Measurements from ENCODE around the gene GCLM. TPM values are rescaled to one million over a fixed set of nuclear protein-coding genes. Genes with fewer than 3 reads are reported as not detected.

GCLM gene
- total RNA-seq, 1 experiment from 2014 or later: 26.3 TPM

DNA sequence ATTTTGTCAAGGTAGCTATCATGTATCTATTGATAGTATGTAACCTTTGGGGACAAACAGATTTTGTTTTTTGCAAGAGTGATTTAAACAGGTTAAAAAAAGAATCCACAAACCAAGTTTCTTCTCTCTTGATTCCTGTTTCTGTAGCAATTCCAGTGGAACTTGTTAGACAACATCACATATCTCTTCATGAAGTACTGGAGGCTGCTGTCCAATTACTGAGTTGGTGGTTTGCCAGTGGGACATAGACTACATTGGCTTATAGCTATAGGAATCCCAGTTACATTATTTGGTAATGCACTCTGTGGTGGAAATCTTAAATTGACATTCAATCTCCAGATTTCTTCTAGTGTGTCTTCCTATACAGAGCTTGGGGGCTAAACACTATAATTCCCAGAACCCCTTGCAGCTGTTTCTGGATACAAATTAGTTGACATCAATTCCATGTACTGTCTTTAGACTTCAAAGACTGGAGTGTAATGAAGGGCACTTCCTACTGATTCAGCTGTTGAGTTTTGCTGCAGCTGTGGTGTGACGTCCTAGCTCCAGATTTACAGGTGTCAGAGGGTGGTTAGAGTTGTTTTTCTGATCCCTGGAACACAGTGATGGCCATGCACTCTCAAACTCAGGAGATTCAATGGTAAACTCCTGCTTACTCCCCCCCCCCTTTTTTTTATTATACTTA, 29.4 kb upstream of the GCLM start:
- no peaks in the 10 kb centered on the region for H3K9me3 ChIP-seq (ENCODE audit: low read length)
- no peak overlapping the region for H3K4me3 ChIP-seq (ENCODE audit: low read length)
- no peaks in the 10 kb centered on the region for H3K36me3 ChIP-seq (ENCODE audit: low read depth, low read length)
- DNase-seq (peak; percentile 66), ATAC-seq (no peak; the same call in 1 of the 2 replicates)
- CTCF ChIA-PET: no interaction called here
- no peak overlapping the region for H3K9ac ChIP-seq (ENCODE audit: low read length)
- BruUV-seq (replicated peaks): no TSS peak
- TF ChIP-seq EZH2phosphoT487 (IDR thresholded peaks at IDR 0.05; ENCODE audit: borderline replicate concordance, low read length) (no peak), CTCF (conservative IDR thresholded peaks at IDR 0.05; ENCODE audit: low read depth, low read length) (no peak)
- H3K79me2 ChIP-seq (ENCODE audit: low read length): no peaks in the 10 kb centered on the region
- intact Hi-C loops (cut with micrococcal nuclease): no loop called here
- no peak overlapping the region for H2AFZ ChIP-seq (ENCODE audit: low read length)
- H3K9me2 ChIP-seq (replicated peaks; ENCODE audit: low read length): no peaks in the 10 kb centered on the region
- POLR2A ChIA-PET (ENCODE audit: unreplicated experiment): no interaction called here
- H3K4me1 ChIP-seq (ENCODE audit: insufficient read depth, low read length): no peaks in the 10 kb centered on the region
- H3K27ac ChIP-seq (ENCODE audit: low read length): no peak overlapping the region
- no peaks in the 10 kb centered on the region for H3F3A ChIP-seq (ENCODE audit: low read length, unreplicated experiment)
- no peak overlapping the region for H3K4me2 ChIP-seq (ENCODE audit: low read length)
- no peaks in the 10 kb centered on the region for H3K27me3 ChIP-seq (ENCODE audit: low read length)
- H4K20me1 ChIP-seq (ENCODE audit: low read length): no peaks in the 10 kb centered on the region

GRCh38 chr1:93937997-93938396, 28.8 kb upstream of the GCLM start:
- H3K79me2 ChIP-seq (ENCODE audit: low read length): no peaks in the 10 kb centered on the region
- no peak overlapping the region for H2AFZ ChIP-seq (ENCODE audit: low read length)
- no peaks in the 10 kb centered on the region for H3K36me3 ChIP-seq (ENCODE audit: low read depth, low read length)
- H4K20me1 ChIP-seq (ENCODE audit: low read length): no peaks in the 10 kb centered on the region
- H3K9me2 ChIP-seq (replicated peaks; ENCODE audit: low read length): no peaks in the 10 kb centered on the region
- ATAC-seq: no peak
- BruUV-seq (replicated peaks): no TSS peak
- intact Hi-C loops (cut with micrococcal nuclease): no loop called here
- no peak overlapping the region for H3K4me3 ChIP-seq (ENCODE audit: low read length)
- ChIA-PET CTCF (no interaction called here), POLR2A (ENCODE audit: unreplicated experiment) (no interaction called here)
- H3K27ac ChIP-seq (ENCODE audit: low read length): no peak overlapping the region
- H3K4me1 ChIP-seq (ENCODE audit: insufficient read depth, low read length): no peaks in the 10 kb centered on the region
- H3K27me3 ChIP-seq (ENCODE audit: low read length): no peaks in the 10 kb centered on the region
- DNase-seq: no peak
- H3F3A ChIP-seq (ENCODE audit: low read length, unreplicated experiment): no peaks in the 10 kb centered on the region
- no peak overlapping the region for H3K4me2 ChIP-seq (ENCODE audit: low read length)
- no peak overlapping the region for H3K9ac ChIP-seq (ENCODE audit: low read length)
- TF ChIP-seq EZH2phosphoT487 (IDR thresholded peaks at IDR 0.05; ENCODE audit: borderline replicate concordance, low read length) (no peak), EZH2 (IDR thresholded peaks at IDR 0.05; ENCODE audit: low read length, unreplicated experiment) (no peak), CTCF (conservative IDR thresholded peaks at IDR 0.05; ENCODE audit: low read depth, low read length) (no peak)
- H3K9me3 ChIP-seq (ENCODE audit: low read length): no peaks in the 10 kb centered on the region

DNA sequence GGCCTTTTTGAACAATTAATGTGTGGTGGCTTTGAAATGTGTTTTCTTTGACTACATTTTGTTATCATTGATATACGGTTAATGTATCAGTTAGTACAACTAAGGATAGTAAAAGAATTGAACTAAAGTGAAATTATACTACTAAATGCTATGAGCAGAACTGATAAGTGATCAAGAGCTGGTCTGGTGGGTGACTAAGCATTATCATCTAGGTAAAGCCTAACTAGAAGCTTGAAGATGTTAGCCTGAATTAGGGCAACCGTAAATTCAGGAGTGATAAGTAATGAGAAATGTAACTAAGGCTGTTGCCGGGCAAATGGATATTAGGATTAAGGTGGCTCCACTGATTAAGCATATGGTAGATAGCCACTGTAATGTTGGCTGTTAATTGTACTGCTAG, 16.0 kb upstream of the GCLM start:
- Histone ChIP-seq H3K4me3 (ENCODE audit: low read length) (no peak overlapping the region), H3K4me2 (ENCODE audit: low read length) (no peak overlapping the region), H3K4me1 (ENCODE audit: insufficient read depth, low read length) (no peaks in the 10 kb centered on the region), H4K20me1 (ENCODE audit: low read length) (no peaks in the 10 kb centered on the region), H3K79me2 (ENCODE audit: low read length) (no peaks in the 10 kb centered on the region), H3K27ac (ENCODE audit: low read length) (no peak overlapping the region), H3K27me3 (ENCODE audit: low read length) (no peaks in the 10 kb centered on the region), H3K9me3 (ENCODE audit: low read length) (no peaks in the 10 kb centered on the region), H3K36me3 (ENCODE audit: low read depth, low read length) (no peaks in the 10 kb centered on the region), H2AFZ (ENCODE audit: low read length) (no peak overlapping the region), H3K9ac (ENCODE audit: low read length) (no peak overlapping the region), H3F3A (ENCODE audit: low read length, unreplicated experiment) (no peaks in the 10 kb centered on the region), H3K9me2 (replicated peaks; ENCODE audit: low read length) (no peaks in the 10 kb centered on the region)
- no peak for TF ChIP-seq CTCF (conservative IDR thresholded peaks at IDR 0.05; ENCODE audit: low read depth, low read length)
- TF ChIP-seq EZH2 (IDR thresholded peaks at IDR 0.05; ENCODE audit: low read length, unreplicated experiment): no peak
- TF ChIP-seq EZH2phosphoT487 (IDR thresholded peaks at IDR 0.05; ENCODE audit: borderline replicate concordance, low read length): no peak
- ATAC-seq: no peak
- no peak for DNase-seq
- ChIA-PET CTCF (no interaction called here), POLR2A (ENCODE audit: unreplicated experiment) (no interaction called here)
- BruUV-seq (replicated peaks): no TSS peak
- intact Hi-C loops (cut with micrococcal nuclease): no loop called here
